ENCODE data around the gene PTPRK.

PTPRK gene

DNA sequence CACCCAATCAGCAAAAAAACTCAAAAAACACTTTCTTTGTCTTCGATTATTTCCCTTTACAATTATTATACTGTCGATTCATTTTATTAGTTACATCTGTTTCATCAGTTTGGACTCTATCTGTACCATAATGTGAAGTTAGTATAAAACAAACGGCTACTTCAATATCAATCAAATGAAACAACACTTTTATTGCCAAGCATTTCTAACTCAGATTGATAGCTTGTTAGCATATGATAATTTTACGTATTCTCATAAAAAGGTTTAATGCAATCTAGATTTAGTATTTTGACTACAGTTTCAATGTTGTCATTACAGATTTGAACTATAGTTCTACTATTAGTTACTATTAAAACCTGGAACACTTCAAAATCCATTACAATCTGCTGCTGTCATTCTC, 149.3 kb downstream of the PTPRK start:
- no peaks in the 10 kb centered on the region for H3K36me3 ChIP-seq (ENCODE audit: insufficient read depth, low read length)
- H3K9me3 ChIP-seq (ENCODE audit: low read length), result no peaks in the 10 kb centered on the region
- H3K4me3 ChIP-seq (ENCODE audit: low read depth, low read length, poor library complexity, severe bottlenecking), result no peak overlapping the region
- no peak for TF ChIP-seq EZH2 (IDR thresholded peaks at IDR 0.05; ENCODE audit: borderline replicate concordance, low read length)
- TF ChIP-seq, protein P1, sequence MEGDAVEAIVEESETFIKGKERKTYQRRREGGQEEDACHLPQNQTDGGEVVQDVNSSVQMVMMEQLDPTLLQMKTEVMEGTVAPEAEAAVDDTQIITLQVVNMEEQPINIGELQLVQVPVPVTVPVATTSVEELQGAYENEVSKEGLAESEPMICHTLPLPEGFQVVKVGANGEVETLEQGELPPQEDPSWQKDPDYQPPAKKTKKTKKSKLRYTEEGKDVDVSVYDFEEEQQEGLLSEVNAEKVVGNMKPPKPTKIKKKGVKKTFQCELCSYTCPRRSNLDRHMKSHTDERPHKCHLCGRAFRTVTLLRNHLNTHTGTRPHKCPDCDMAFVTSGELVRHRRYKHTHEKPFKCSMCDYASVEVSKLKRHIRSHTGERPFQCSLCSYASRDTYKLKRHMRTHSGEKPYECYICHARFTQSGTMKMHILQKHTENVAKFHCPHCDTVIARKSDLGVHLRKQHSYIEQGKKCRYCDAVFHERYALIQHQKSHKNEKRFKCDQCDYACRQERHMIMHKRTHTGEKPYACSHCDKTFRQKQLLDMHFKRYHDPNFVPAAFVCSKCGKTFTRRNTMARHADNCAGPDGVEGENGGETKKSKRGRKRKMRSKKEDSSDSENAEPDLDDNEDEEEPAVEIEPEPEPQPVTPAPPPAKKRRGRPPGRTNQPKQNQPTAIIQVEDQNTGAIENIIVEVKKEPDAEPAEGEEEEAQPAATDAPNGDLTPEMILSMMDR (IDR thresholded peaks at IDR 0.05; ENCODE audit: low read length), result no peak
- H3K4me2 ChIP-seq (ENCODE audit: low read length), result no peak overlapping the region
- no peak overlapping the region for H2AFZ ChIP-seq (ENCODE audit: low read length)
- H4K20me1 ChIP-seq (ENCODE audit: insufficient read depth, low read length), result no peaks in the 10 kb centered on the region
- no peaks in the 10 kb centered on the region for H3F3A ChIP-seq (ENCODE audit: insufficient read depth, low read length)
- H3K79me2 ChIP-seq (ENCODE audit: insufficient read depth, low read length), result no peaks in the 10 kb centered on the region
- H3K9me2 ChIP-seq (ENCODE audit: low read depth, low read length), result no peaks in the 10 kb centered on the region
- H3K9ac ChIP-seq (ENCODE audit: low read length), result no peak overlapping the region
- H3K27ac ChIP-seq (ENCODE audit: low read depth, low read length, poor library complexity, severe bottlenecking), result no peak overlapping the region
- no peaks in the 10 kb centered on the region for H3K27me3 ChIP-seq (ENCODE audit: insufficient read depth, low read length)
- no peaks in the 10 kb centered on the region for H3K4me1 ChIP-seq (ENCODE audit: insufficient read depth, low read length, severe bottlenecking)

GRCh38 chr6:128370072-128370471, 150.3 kb downstream of the PTPRK start:
- no peaks in the 10 kb centered on the region for H3F3A ChIP-seq (ENCODE audit: insufficient read depth, low read length)
- TF ChIP-seq, protein P1 (IDR thresholded peaks at IDR 0.05; ENCODE audit: low read length), result no peak
- TF ChIP-seq EZH2 (IDR thresholded peaks at IDR 0.05; ENCODE audit: borderline replicate concordance, low read length), result no peak
- H3K9me2 ChIP-seq (ENCODE audit: low read depth, low read length), result no peaks in the 10 kb centered on the region
- no peaks in the 10 kb centered on the region for H3K79me2 ChIP-seq (ENCODE audit: insufficient read depth, low read length)
- no peak overlapping the region for H3K4me2 ChIP-seq (ENCODE audit: low read length)
- no peak overlapping the region for H3K27ac ChIP-seq (ENCODE audit: low read depth, low read length, poor library complexity, severe bottlenecking)
- H3K36me3 ChIP-seq (ENCODE audit: insufficient read depth, low read length), result no peaks in the 10 kb centered on the region
- H3K9me3 ChIP-seq (ENCODE audit: low read length), result no peaks in the 10 kb centered on the region
- no peak overlapping the region for H3K4me3 ChIP-seq (ENCODE audit: low read depth, low read length, poor library complexity, severe bottlenecking)
- no peak overlapping the region for H2AFZ ChIP-seq (ENCODE audit: low read length)
- no peaks in the 10 kb centered on the region for H3K27me3 ChIP-seq (ENCODE audit: insufficient read depth, low read length)
- H4K20me1 ChIP-seq (ENCODE audit: insufficient read depth, low read length), result no peaks in the 10 kb centered on the region
- no peak overlapping the region for H3K9ac ChIP-seq (ENCODE audit: low read length)
- no peaks in the 10 kb centered on the region for H3K4me1 ChIP-seq (ENCODE audit: insufficient read depth, low read length, severe bottlenecking)

DNA sequence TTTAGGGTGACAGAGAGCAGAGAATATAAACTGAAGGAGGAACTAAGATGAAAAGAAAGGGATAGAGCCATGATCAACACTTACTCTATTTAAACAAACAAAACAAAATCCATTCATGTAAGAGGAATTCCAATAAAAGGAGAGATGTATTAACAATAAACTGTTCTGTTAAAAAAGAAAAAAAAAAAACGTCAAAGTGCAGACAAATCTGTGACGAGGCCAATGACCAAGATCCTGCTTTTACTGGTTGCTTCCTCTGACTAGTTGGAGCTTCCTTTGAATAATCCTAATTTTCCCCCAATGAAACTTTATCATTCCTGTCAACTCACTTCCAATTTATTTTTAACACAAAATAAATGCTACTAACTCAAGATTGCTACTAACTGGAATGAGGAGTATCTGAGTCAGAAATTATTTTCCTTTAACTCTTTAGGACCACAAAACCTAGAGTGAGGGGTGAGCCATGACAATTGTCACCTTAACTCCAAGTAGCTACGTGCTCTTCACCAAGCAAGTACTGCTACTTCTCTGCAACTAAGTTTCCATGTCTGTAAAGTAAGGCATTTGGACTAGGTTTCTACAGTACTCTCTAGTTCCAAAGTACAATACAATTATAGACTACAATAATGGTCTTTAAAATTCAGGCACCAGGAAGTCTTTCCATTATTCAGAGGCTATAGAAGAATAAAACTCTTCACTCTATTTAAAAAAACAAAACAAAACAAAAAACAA, 152.0 kb downstream of the PTPRK start:
- no peak overlapping the region for H3K4me2 ChIP-seq (ENCODE audit: low read length)
- H3K4me1 ChIP-seq (ENCODE audit: insufficient read depth, low read length, severe bottlenecking), result no peaks in the 10 kb centered on the region

More for the DNA sequence above, 152.0 kb downstream of the PTPRK start:
- TF ChIP-seq, protein P1 (IDR thresholded peaks at IDR 0.05; ENCODE audit: low read length), result no peak
- TF ChIP-seq EZH2 (IDR thresholded peaks at IDR 0.05; ENCODE audit: borderline replicate concordance, low read length), result no peak
- Histone ChIP-seq H3K9ac (ENCODE audit: low read length) (no peak overlapping the region), H4K20me1 (ENCODE audit: insufficient read depth, low read length) (no peaks in the 10 kb centered on the region), H2AFZ (ENCODE audit: low read length) (no peak overlapping the region), H3K4me3 (ENCODE audit: low read depth, low read length, poor library complexity, severe bottlenecking) (no peak overlapping the region), H3K9me2 (ENCODE audit: low read depth, low read length) (no peaks in the 10 kb centered on the region), H3K36me3 (ENCODE audit: insufficient read depth, low read length) (no peaks in the 10 kb centered on the region), H3F3A (ENCODE audit: insufficient read depth, low read length) (no peaks in the 10 kb centered on the region), H3K27me3 (ENCODE audit: insufficient read depth, low read length) (no peaks in the 10 kb centered on the region), H3K27ac (ENCODE audit: low read depth, low read length, poor library complexity, severe bottlenecking) (no peak overlapping the region), H3K9me3 (ENCODE audit: low read length) (no peaks in the 10 kb centered on the region), H3K79me2 (ENCODE audit: insufficient read depth, low read length) (no peaks in the 10 kb centered on the region)
